H1 (cell line): ENCODE results near the gene HSD11B1. TPM values are rescaled to one million over a fixed set of nuclear protein-coding genes. Genes with fewer than 3 reads are reported as not detected.

Experiments used
- CTCF ChIA-PET: fragments of 300-600 bp; sonication (Branson Sonifier 250); formaldehyde crosslinking; loops from one replicate; lab custom pipeline; 2021; ENCODE audit not compliant: partially characterized antibody; lab: Charles Lee
- POLR2A ChIA-PET: fragments of 300-600 bp; sonication (Branson Sonifier 250); formaldehyde crosslinking; loops from one replicate; lab custom pipeline; 2021; ENCODE audit warnings: inconsistent platforms; ENCODE audit not compliant: partially characterized antibody; lab: Charles Lee
- DNase-seq, 2 experiments: peaks; one replicate each; pipeline versions ENCODE4 v3.0.0 to v3.0.0-alpha.2; 2010 to 2022; ENCODE audit warnings: low spot score in 2 of 2, low read depth in 1 of 2, mixed read lengths in 1 of 2
- FAIRE-seq: peaks from 2 replicates; lab custom pipeline; 2011; peaks lifted over from hg19 to GRCh38; lab: Jason Lieb, UNC
- H2AFZ ChIP-seq: 2 replicates; pipeline ENCODE4 v1.8.1; 2012; ENCODE audit warnings: low read length, inconsistent platforms
- H2AK5ac ChIP-seq: 2 replicates; pipeline ENCODE4 v1.6.1; 2013; ENCODE audit warnings: low read depth, low read length
- H2BK120ac ChIP-seq: replicated peaks from 2 replicates; pipeline ENCODE3; 2013; ENCODE audit warnings: low read depth, low read length, inconsistent platforms
- H2BK12ac ChIP-seq: 2 replicates; pipeline ENCODE4 v1.6.1; 2013; ENCODE audit warnings: low read depth, low read length
- H2BK15ac ChIP-seq: 2 replicates; pipeline ENCODE4 v1.6.1; 2013; ENCODE audit warnings: low read length
- H2BK20ac ChIP-seq: 2 replicates; pipeline ENCODE4 v1.6.1; 2013; ENCODE audit warnings: low read length
- H2BK5ac ChIP-seq: 2 replicates; pipeline ENCODE4 v1.6.1; 2013; ENCODE audit warnings: low read depth, low read length
- H3K14ac ChIP-seq: 2 replicates; pipeline ENCODE4 v1.6.1; 2013; ENCODE audit warnings: inconsistent platforms; ENCODE audit not compliant: insufficient read length
- H3K18ac ChIP-seq: 2 replicates; pipeline ENCODE4 v1.6.1; 2013; ENCODE audit warnings: low read length; ENCODE audit errors: extremely low read depth
- H3K23ac ChIP-seq: 2 replicates; pipeline ENCODE4 v1.6.1; 2013; ENCODE audit warnings: inconsistent platforms; ENCODE audit not compliant: insufficient read length
- H3K23me2 ChIP-seq: 2 replicates; pipeline ENCODE4 v1.6.1; 2013; ENCODE audit warnings: low read depth, low read length
- H3K27ac ChIP-seq: 2 replicates; pipeline ENCODE4 v1.6.1; 2011; ENCODE audit warnings: low read depth, low read length, inconsistent platforms
- H3K27me3 ChIP-seq, 4 experiments: replicated peaks in 1 of 4; 1 replicate in 1 of 4; 2 replicates in 3 of 4; pipeline versions ENCODE4 v1.6.1 to v1.8.1; 2011 to 2013; ENCODE audit warnings: low read length in 3 of 4, mild to moderate bottlenecking in 3 of 4, inconsistent platforms in 2 of 4, mixed read lengths in 2 of 4, moderate library complexity in 1 of 4; ENCODE audit not compliant: control insufficient read depth in 3 of 4, insufficient read depth in 3 of 4; ENCODE audit errors: extremely low read depth in 1 of 4
- H3K36me3 ChIP-seq, 4 experiments: 2 replicates each; pipeline versions ENCODE4 v1.6.1 to v1.8.1; 2011 to 2013; ENCODE audit warnings: mild to moderate bottlenecking in 4 of 4, low read length in 3 of 4, moderate library complexity in 2 of 4, control low read depth in 1 of 4, inconsistent platforms in 1 of 4; ENCODE audit not compliant: insufficient read depth in 4 of 4, control insufficient read depth in 2 of 4
- H3K4ac ChIP-seq: replicated peaks from 2 replicates; pipeline ENCODE3; 2013; ENCODE audit warnings: low read length, low read depth, mixed read lengths, inconsistent platforms; ENCODE audit not compliant: insufficient read length
- H3K4me1 ChIP-seq, 4 experiments: replicated peaks in 1 of 4; 1 replicate in 1 of 4; 2 replicates in 3 of 4; pipeline versions ENCODE4 v1.6.1 to v1.8.1; 2011 to 2013; ENCODE audit warnings: low read length in 3 of 4, inconsistent platforms in 2 of 4, mixed read lengths in 1 of 4; ENCODE audit not compliant: insufficient read depth in 4 of 4, control insufficient read depth in 3 of 4
- H3K4me2 ChIP-seq, 2 experiments: 2 replicates each; pipeline versions ENCODE4 v1.6.1 to v1.8.1; 2011 to 2013; ENCODE audit warnings: low read depth in 2 of 2, low read length in 2 of 2, control low read depth in 1 of 2, inconsistent platforms in 1 of 2, mild to moderate bottlenecking in 1 of 2; ENCODE audit not compliant: insufficient read depth in 1 of 2
- H3K4me3 ChIP-seq, 4 experiments: fragments of 200-600, 300-600 bp in 1 of 4; sonication (generic), shearing (Covaris generic), sonication (Bioruptor Twin) in 1 of 4; 2 replicates each; pipeline versions ENCODE4 v1.5.1 to v1.8.1; 2011 to 2016; ENCODE audit warnings: low read length in 4 of 4, low read depth in 3 of 4, control low read depth in 2 of 4, inconsistent platforms in 2 of 4, mild to moderate bottlenecking in 2 of 4, mixed read lengths in 1 of 4, moderate library complexity in 1 of 4; ENCODE audit not compliant: insufficient read depth in 2 of 4; ENCODE audit errors: extremely low read depth in 1 of 4
- H3K56ac ChIP-seq: replicated peaks from 2 replicates; pipeline ENCODE3; 2013; ENCODE audit warnings: low read depth, mild to moderate bottlenecking, mixed read lengths, low read length, inconsistent platforms; ENCODE audit not compliant: insufficient read length
- H3K79me1 ChIP-seq: 2 replicates; pipeline ENCODE4 v1.6.1; 2013; ENCODE audit warnings: low read depth, low read length, control low read depth
- H3K79me2 ChIP-seq, 2 experiments: 2 replicates each; pipeline versions ENCODE4 v1.6.1 to v1.8.1; 2012 to 2013; ENCODE audit warnings: low read length in 2 of 2, mild to moderate bottlenecking in 2 of 2, inconsistent platforms in 1 of 2; ENCODE audit not compliant: insufficient read depth in 2 of 2, control insufficient read depth in 1 of 2
- H3K9ac ChIP-seq, 4 experiments: replicated peaks in 1 of 4; 1 replicate in 1 of 4; 2 replicates in 3 of 4; pipeline versions ENCODE4 v1.6.1 to v1.8.1; 2011 to 2013; ENCODE audit warnings: low read depth in 3 of 4, low read length in 3 of 4, control low read depth in 2 of 4, mild to moderate bottlenecking in 2 of 4, moderate library complexity in 2 of 4, inconsistent platforms in 1 of 4; ENCODE audit errors: extremely low read depth in 1 of 4
- H3K9me3 ChIP-seq, 2 experiments: 2 replicates each; pipeline versions ENCODE4 v1.6.1 to v1.8.1; 2012 to 2013; ENCODE audit warnings: mild to moderate bottlenecking in 2 of 2, moderate library complexity in 2 of 2, control low read depth in 1 of 2, inconsistent platforms in 1 of 2, low read depth in 1 of 2, low read length in 1 of 2, mixed read lengths in 1 of 2; ENCODE audit not compliant: insufficient read depth in 2 of 2
- H4K20me1 ChIP-seq, 2 experiments: replicated peaks in 1 of 2; 2 replicates each; pipeline versions ENCODE3 to v1.8.1; 2011 to 2013; ENCODE audit warnings: inconsistent platforms in 2 of 2, low read length in 2 of 2, mild to moderate bottlenecking in 1 of 2; ENCODE audit not compliant: insufficient read depth in 2 of 2, control insufficient read depth in 1 of 2
- H4K5ac ChIP-seq: 2 replicates; pipeline ENCODE4 v1.6.1; 2013; ENCODE audit warnings: low read length, low read depth, mixed read lengths, inconsistent platforms; ENCODE audit not compliant: insufficient read length
- H4K8ac ChIP-seq: 2 replicates; pipeline ENCODE4 v1.8.0; 2013; ENCODE audit warnings: mild to moderate bottlenecking, moderate library complexity, low read length, inconsistent platforms; ENCODE audit not compliant: insufficient read depth; ENCODE audit errors: extremely low read depth
- H4K91ac ChIP-seq: replicated peaks from 2 replicates; pipeline ENCODE3; 2013; ENCODE audit warnings: low read length, mixed read lengths, inconsistent platforms; ENCODE audit not compliant: insufficient read length
- ATF2 ChIP-seq: IDR thresholded peaks from 2 replicates; pipeline ENCODE4 v1.6.1; 2012; ENCODE audit warnings: low read length, inconsistent platforms
- BACH1 ChIP-seq: IDR thresholded peaks from 2 replicates; pipeline ENCODE4 v1.6.1; 2012; ENCODE audit warnings: low read length, improper control_type of control experiment
- BRCA1 ChIP-seq: IDR thresholded peaks from 2 replicates; pipeline ENCODE4 v1.6.1; 2012; ENCODE audit warnings: low read depth, low read length, improper control_type of control experiment
- FOSL1 ChIP-seq: IDR thresholded peaks from 2 replicates; pipeline ENCODE4 v1.6.1; 2011; ENCODE audit warnings: mild to moderate bottlenecking, low read depth, low read length, moderate library complexity; ENCODE audit not compliant: insufficient read depth
- GABPA ChIP-seq: IDR thresholded peaks from 2 replicates; pipeline ENCODE4 v1.6.1; 2011; ENCODE audit warnings: mild to moderate bottlenecking, low read length, moderate library complexity, borderline replicate concordance; ENCODE audit not compliant: insufficient read depth
- HDAC2 ChIP-seq, 2 experiments: fragments of 300-600 bp in 1 of 2; sonication (generic) in 1 of 2; IDR thresholded peaks; 2 replicates each; pipeline ENCODE4 v1.6.1; 2011 to 2012; ENCODE audit warnings: low read depth in 2 of 2, low read length in 2 of 2, mild to moderate bottlenecking in 2 of 2, moderate library complexity in 2 of 2, borderline replicate concordance in 1 of 2, inconsistent platforms in 1 of 2
- MAFK ChIP-seq: IDR thresholded peaks from 2 replicates; pipeline ENCODE4 v1.6.1; 2012; ENCODE audit warnings: low read depth, mild to moderate bottlenecking, improper control_type of control experiment, low read length
- POLR2A ChIP-seq, 2 experiments: IDR thresholded peaks; 1 replicate in 1 of 2; 2 replicates in 1 of 2; pipeline ENCODE4 v1.6.1; 2011; ENCODE audit warnings: low read depth in 2 of 2, low read length in 2 of 2, mild to moderate bottlenecking in 2 of 2; ENCODE audit errors: control extremely low read depth in 1 of 2
- RAD21 ChIP-seq, 2 experiments: IDR thresholded peaks in 1 of 2; conservative IDR thresholded peaks in 1 of 2; 2 replicates each; pipeline ENCODE4 v1.6.1; 2011; ENCODE audit warnings: low read depth in 2 of 2, low read length in 2 of 2, improper control_type of control experiment in 1 of 2, inconsistent platforms in 1 of 2, mild to moderate bottlenecking in 1 of 2, moderate library complexity in 1 of 2
- RBBP5 ChIP-seq: IDR thresholded peaks from 2 replicates; pipeline ENCODE4 v1.7.1; 2012; ENCODE audit warnings: low read depth, mild to moderate bottlenecking, inconsistent platforms, low read length, moderate library complexity, borderline replicate concordance
- SP4 ChIP-seq: IDR thresholded peaks from 2 replicates; pipeline ENCODE4 v1.6.1; 2012; ENCODE audit warnings: low read length, inconsistent platforms
- WGBS, 2 experiments: shearing (Covaris generic) in 1 of 2; methylation state at CpG; one replicate each; pipeline versions ENCODE4 v1.1.6 to v1.1.7; 2013 to 2015; ENCODE audit warnings: low lambda C conversion rate in 2 of 2, mixed read lengths in 2 of 2, inconsistent platforms in 1 of 2, low coverage in 1 of 2, missing lambda C conversion rate in 1 of 2; ENCODE audit not compliant: insufficient replicate concordance in 2 of 2, insufficient coverage in 1 of 2, insufficient read length in 1 of 2; ENCODE audit errors: extremely low coverage in 1 of 2, missing lambda C conversion rate in 1 of 2; 5-methylcytosine and 5-hydroxymethylcytosine counted together
- polyA plus RNA-seq, 7 experiments: library from polyadenylated mRNA; depleted of rRNA in 3 of 7; stranded (reverse) in 5 of 7; unstranded in 2 of 7; fragments of >200 nt in 5 of 7; fragments of 200-250 nt in 2 of 7; gene quantifications; 1 replicate in 5 of 7; 2 replicates in 1 of 7; 4 replicates in 1 of 7; pipeline versions ENCODE4 v1.2.1 to v1.2.3, GENCODE V29; 2011 to 2013; ENCODE audit warnings: missing spikeins in 2 of 7, mixed read lengths in 2 of 7
- total RNA-seq: library from RNA; stranded (reverse); fragmentation: NEBNext Ultra II Directional; extraction: Animal tissue kit (Norgen Biotek cat#: 25700); gene quantifications from 2 replicates; pipeline ENCODE4 v1.2.1, GENCODE V29; 2021

Gene HSD11B1
- total and polyA plus RNA-seq, 2 of the 8 experiments (the other 6 are each of a cell fraction or from before 2014, with no cell fraction given), result not detected

GRCh38 chr1:209705033-209705598 lies 470 bp downstream of the HSD11B1 start:
- H3K23me2 ChIP-seq, result no peaks in the 10 kb centered on the region; the same call in 1 of the 2 replicates
- no peak overlapping the region for H3K56ac ChIP-seq
- H3K27me3 ChIP-seq, result no peaks in the 10 kb centered on the region; a peak in 1 of 7 replicates
- H2BK15ac ChIP-seq, result no peak overlapping the region
- no peak overlapping the region for H4K8ac ChIP-seq
- no peak overlapping the region for H3K9ac ChIP-seq
- ChIA-PET POLR2A (no interaction called here), CTCF (interaction anchor here (0.6 to 1.4 kb wide), 4 partner anchors 12 to 86 kb away, joined by 3 read pairs; no protein-coding TSS in a partner anchor)
- no peak overlapping the region for H4K5ac ChIP-seq
- no peak overlapping the region for H4K91ac ChIP-seq
- H2AK5ac ChIP-seq, result no peak overlapping the region
- no peaks in the 10 kb centered on the region for H4K20me1 ChIP-seq
- no peaks in the 10 kb centered on the region for H3K79me2 ChIP-seq
- 96% methylated on average over 2 of the region's 2 CpGs; no CpG with 5 or more reads in 1 of the 2 experiments for WGBS, 2 experiments
- no peaks in the 10 kb centered on the region for H3K36me3 ChIP-seq
- H2BK12ac ChIP-seq, result no peak overlapping the region
- no peaks in the 10 kb centered on the region for H3K79me1 ChIP-seq
- H2BK5ac ChIP-seq, result no peak overlapping the region
- no peaks in the 10 kb centered on the region for H3K9me3 ChIP-seq
- H3K27ac ChIP-seq, result no peak overlapping the region
- H3K18ac ChIP-seq, result no peak overlapping the region
- H2BK20ac ChIP-seq, result no peak overlapping the region
- no peak overlapping the region for H3K14ac ChIP-seq
- no peak overlapping the region for H3K4ac ChIP-seq
- no peak for DNase-seq
- H3K4me2 ChIP-seq, result no peak overlapping the region
- no peak for FAIRE-seq
- H2AFZ ChIP-seq, result no peak overlapping the region
- H2BK120ac ChIP-seq, result no peak overlapping the region
- H3K4me3 ChIP-seq, result no peak overlapping the region
- no peak overlapping the region for H3K23ac ChIP-seq
- H3K4me1 ChIP-seq, result no peaks in the 10 kb centered on the region
- no peak for TF ChIP-seq POLR2A (IDR thresholded peaks at IDR 0.05; ENCODE audit: control extremely low read depth in 1 of 2, low read depth in 2 of 2, low read length in 2 of 2)
- no peak for TF ChIP-seq FOSL1
- no peak for TF ChIP-seq SP4
- no peak for TF ChIP-seq RAD21 (IDR thresholded peaks at IDR 0.05 in 1 of 2, conservative IDR thresholded peaks at IDR 0.05 in 1 of 2; ENCODE audit: low read depth in 2 of 2, low read length in 2 of 2)
- TF ChIP-seq BACH1, result no peak
- TF ChIP-seq RBBP5, result no peak
- TF ChIP-seq HDAC2 (IDR thresholded peaks at IDR 0.05; ENCODE audit: borderline replicate concordance in 1 of 2, low read depth in 2 of 2, low read length in 2 of 2), result no peak
- TF ChIP-seq GABPA, result no peak
- no peak for TF ChIP-seq MAFK
- no peak for TF ChIP-seq BRCA1
- TF ChIP-seq ATF2, result no peak
